GM19372 (cell line): ENCODE data around the gene CNBD2.
"Not testable (repeated sequence)": the region's sequence is repeated elsewhere in the genome, so short reads cannot be mapped to it uniquely, and the experiment has no call there.

Experiments
- ATAC-seq: cut with Tn5 transposase; IDR thresholded peaks from one replicate; pipeline ENCODE4 v1.9.1; 2021; ENCODE audit warnings: mild to moderate bottlenecking, low read depth, moderate library complexity; ENCODE audit not compliant: unreplicated experiment

Gene CNBD2

DNA sequence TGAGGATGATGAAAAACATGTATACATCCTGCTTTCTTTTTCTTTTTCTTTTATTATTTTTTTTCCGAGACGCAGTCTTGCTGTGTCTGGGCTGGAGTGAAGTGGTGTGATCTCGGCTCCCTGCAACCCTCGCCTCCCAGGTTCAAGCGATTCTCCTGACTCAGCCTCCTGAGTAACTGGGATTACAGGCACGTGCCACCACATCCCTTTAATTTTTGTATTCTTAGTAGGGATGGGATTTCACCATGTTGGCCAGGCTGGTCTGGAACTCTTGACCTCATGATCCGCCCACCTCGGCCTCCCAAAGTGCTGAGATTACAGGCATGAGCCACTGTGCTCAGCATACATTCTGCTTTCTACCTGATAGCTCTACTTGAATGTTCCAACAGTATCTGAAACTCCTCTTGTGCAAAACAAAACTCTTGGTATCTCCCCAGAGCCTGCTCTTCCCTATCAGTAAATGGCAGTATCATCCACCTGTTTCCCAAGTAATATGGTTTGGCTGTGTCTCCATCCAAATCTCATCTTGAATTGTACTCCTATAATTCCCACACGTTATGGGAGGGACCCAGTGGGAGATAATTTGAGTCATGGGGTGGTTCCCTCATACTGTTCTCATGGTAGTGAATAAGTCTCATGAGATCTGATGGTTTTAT, 85.6 kb downstream of the CNBD2 start:
- ATAC-seq = not testable (repeated sequence)

DNA sequence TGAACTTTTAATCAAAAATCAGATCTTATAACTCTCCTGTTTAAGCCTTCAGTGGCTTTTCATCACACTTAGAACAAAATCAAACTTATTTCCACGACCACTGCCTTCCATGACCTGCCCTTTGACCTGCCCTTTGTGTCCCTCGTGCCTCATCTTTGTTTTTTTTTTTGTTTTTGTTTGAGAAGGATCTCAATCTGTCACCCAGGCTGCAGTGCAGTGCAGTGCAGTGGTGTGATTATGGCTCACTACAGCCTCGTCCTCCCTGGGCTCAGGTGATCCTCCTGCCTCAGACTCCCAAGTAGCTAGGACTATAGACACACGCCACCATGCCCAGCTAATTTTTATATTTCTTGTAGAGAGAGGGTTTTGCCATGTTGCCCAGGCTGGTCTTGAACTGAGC, 86.8 kb downstream of the CNBD2 start:
- ATAC-seq = no peak

DNA sequence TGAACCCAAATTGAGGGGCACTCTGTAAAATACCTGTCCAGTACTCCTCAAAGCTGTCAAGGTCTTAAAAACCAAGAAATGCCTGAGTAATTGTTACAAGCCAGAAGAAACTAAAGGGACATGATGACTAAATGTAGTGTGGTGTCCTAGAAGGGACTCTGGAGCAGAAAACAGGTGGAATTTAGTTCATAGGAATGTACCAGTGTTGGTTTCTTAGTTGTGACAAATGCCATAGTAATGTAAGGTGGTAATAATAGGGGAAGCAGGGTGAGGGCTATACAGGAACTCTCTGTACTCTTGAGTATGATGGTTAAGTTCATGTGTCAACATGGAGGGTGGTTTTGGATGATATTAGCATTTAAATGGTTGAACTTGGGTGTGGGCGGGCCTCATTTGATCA, 92.3 kb downstream of the CNBD2 start:
- no peak for ATAC-seq

DNA sequence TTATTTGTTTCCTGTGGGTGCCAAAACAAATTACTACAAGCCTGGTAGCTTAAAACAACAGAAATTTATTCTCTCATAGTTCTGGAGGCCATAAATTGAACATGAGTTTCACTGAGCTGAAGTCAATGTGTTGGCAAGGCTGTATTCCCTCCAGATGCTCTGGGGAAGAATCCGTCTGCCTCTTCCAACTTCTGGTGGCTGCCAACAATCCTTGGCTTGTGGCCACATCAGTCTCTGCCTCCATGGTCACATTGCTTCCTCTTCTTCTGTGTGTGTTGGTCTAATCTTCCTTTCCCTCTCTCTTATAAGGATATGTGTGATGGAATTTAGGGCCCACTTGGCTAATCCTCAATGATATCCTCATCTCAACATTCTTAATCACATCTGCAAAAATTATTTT, 93.4 kb downstream of the CNBD2 start:
- no peak for ATAC-seq

- ATAC-seq = no peak
Observed at GRCh38 chr20:36062799-36063198, 94.4 kb downstream of the CNBD2 start.

- peak; percentile 8 for ATAC-seq
Observed at GRCh38 chr20:36063916-36064657, 95.7 kb downstream of the CNBD2 start.

GRCh38 chr20:36064658-36065426, 96.5 kb downstream of the CNBD2 start:
- ATAC-seq = peak; percentile 96

GRCh38 chr20:36065427-36065998, 97.1 kb downstream of the CNBD2 start:
- ATAC-seq = no peak

DNA sequence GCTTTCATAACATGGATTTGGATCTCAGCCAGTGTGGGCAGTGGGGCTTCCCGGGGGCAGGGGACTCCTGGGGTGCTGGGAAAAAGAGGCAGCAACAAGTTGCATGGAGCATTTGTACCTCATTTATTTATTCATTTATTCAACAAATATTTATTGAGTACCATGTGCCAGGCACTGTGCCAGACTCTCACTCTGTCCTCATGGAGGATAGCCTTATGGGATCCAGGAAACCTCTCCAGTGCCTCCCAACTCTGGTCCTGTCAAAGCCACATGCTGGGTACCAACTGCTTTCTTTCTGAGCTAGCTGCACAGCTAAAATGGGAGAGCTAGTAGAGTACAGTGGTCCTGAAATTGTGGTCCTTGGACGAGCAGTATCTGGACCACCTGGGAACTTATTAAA, 98.4 kb downstream of the CNBD2 start:
- no peak for ATAC-seq

- not testable (repeated sequence) for ATAC-seq
Observed at GRCh38 chr20:36068526-36068925, 100.1 kb downstream of the CNBD2 start.

- no peak for ATAC-seq
Observed at GRCh38 chr20:36070451-36070850, 102.1 kb downstream of the CNBD2 start.

GRCh38 chr20:36071848-36072247, 103.5 kb downstream of the CNBD2 start:
- ATAC-seq = no peak

GRCh38 chr20:36074983-36075382, 106.6 kb downstream of the CNBD2 start:
- no peak for ATAC-seq

- ATAC-seq = not testable (repeated sequence)
Observed at GRCh38 chr20:36077762-36078161, 109.4 kb downstream of the CNBD2 start.

DNA sequence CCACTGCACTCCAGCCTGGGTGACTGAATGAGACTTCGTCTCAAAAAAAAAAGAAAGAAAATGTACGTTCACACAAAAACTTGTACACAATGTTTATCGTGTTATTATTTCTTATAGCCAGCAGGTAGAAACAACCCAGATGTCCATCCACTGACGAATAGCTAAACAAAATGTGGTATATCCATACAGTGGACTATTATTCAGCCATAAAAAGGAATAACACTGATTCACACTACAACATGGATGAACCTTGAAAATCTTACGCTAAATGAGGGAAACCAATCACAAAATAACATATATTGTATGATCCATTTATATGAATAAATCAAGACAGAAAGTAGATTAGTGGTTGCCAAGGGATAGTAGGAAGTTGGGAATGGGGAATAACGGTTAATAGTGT, 111.1 kb downstream of the CNBD2 start:
- ATAC-seq = no peak

DNA sequence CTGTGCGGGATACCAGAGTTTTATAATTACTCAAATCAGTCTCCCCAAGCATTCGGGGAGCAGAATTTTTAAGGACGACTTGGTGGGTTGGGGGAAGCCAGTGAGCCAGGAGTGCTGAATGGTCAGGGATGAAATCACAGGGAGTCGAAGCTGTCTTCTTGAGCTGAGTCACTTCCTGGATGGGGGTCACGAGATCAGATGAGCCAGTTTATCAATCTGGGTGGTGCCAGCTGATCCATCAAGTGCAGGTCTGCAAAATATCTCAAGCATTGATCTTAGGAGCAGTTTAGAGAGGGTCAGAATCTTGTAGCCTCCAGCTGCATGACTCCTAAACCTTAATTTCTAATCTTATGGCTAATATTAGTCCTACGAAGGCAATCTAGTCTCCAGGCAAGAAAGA, 111.6 kb downstream of the CNBD2 start:
- ATAC-seq = not testable (repeated sequence)
